ENCODE results near the gene ACSS1.
"Not testable (repeated sequence)": the region's sequence is repeated elsewhere in the genome, so short reads cannot be mapped to it uniquely, and the experiment has no call there.

DNA sequence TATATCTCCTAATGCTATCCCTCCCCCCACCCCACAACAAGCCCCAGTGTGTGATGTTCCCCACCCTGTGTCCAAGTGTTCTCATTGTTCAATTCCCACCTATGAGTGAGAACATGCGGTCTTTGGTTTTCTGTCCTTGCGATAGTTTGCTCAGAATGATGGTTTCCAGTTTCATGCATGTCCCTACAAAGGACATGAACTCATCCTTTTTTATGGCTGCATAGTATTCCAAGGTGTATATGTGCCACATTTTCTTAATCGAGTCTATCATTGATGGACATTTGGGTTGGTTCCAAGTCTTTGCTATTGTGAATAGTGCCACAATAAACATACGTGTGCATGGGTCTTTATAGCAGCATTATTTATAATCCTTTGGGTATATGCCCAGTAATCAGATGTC is 56.6 kb downstream of the ACSS1 start:
- TF ChIP-seq, protein P1, sequence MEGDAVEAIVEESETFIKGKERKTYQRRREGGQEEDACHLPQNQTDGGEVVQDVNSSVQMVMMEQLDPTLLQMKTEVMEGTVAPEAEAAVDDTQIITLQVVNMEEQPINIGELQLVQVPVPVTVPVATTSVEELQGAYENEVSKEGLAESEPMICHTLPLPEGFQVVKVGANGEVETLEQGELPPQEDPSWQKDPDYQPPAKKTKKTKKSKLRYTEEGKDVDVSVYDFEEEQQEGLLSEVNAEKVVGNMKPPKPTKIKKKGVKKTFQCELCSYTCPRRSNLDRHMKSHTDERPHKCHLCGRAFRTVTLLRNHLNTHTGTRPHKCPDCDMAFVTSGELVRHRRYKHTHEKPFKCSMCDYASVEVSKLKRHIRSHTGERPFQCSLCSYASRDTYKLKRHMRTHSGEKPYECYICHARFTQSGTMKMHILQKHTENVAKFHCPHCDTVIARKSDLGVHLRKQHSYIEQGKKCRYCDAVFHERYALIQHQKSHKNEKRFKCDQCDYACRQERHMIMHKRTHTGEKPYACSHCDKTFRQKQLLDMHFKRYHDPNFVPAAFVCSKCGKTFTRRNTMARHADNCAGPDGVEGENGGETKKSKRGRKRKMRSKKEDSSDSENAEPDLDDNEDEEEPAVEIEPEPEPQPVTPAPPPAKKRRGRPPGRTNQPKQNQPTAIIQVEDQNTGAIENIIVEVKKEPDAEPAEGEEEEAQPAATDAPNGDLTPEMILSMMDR (conservative IDR thresholded peaks at IDR 0.05; ENCODE audit: low read depth in 2 of 2): not testable (repeated sequence)
- TF ChIP-seq, protein P2, sequence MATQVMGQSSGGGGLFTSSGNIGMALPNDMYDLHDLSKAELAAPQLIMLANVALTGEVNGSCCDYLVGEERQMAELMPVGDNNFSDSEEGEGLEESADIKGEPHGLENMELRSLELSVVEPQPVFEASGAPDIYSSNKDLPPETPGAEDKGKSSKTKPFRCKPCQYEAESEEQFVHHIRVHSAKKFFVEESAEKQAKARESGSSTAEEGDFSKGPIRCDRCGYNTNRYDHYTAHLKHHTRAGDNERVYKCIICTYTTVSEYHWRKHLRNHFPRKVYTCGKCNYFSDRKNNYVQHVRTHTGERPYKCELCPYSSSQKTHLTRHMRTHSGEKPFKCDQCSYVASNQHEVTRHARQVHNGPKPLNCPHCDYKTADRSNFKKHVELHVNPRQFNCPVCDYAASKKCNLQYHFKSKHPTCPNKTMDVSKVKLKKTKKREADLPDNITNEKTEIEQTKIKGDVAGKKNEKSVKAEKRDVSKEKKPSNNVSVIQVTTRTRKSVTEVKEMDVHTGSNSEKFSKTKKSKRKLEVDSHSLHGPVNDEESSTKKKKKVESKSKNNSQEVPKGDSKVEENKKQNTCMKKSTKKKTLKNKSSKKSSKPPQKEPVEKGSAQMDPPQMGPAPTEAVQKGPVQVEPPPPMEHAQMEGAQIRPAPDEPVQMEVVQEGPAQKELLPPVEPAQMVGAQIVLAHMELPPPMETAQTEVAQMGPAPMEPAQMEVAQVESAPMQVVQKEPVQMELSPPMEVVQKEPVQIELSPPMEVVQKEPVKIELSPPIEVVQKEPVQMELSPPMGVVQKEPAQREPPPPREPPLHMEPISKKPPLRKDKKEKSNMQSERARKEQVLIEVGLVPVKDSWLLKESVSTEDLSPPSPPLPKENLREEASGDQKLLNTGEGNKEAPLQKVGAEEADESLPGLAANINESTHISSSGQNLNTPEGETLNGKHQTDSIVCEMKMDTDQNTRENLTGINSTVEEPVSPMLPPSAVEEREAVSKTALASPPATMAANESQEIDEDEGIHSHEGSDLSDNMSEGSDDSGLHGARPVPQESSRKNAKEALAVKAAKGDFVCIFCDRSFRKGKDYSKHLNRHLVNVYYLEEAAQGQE (IDR thresholded peaks at IDR 0.05; ENCODE audit: unreplicated experiment): not testable (repeated sequence)
- TF ChIP-seq ZNF114 (CRISPR knock-in tag; IDR thresholded peaks at IDR 0.05); CREB1 (CRISPR knock-in tag; IDR thresholded peaks at IDR 0.05; ENCODE audit: low read depth): not testable (repeated sequence)
